A673 (cell line): ENCODE measurements around the gene MET.

ENCODE experiments used
- EZH2 ChIP-seq: fragments of 200-600 bp; sonication (generic); IDR thresholded peaks from 2 replicates; pipeline ENCODE4 v1.6.1; 2017; ENCODE audit warnings: borderline replicate concordance, low read depth, mild to moderate bottlenecking, mixed read lengths, antibody characterized with exemption, low read length; ENCODE audit not compliant: poor library complexity, severe bottlenecking
- TF ChIP-seq, protein P1 (sequence below): fragments of 300-800, 200-600 bp; sonication (generic); conservative IDR thresholded peaks from 2 replicates; pipeline ENCODE4 v1.5.1; 2017; ENCODE audit warnings: low read depth, mild to moderate bottlenecking, antibody characterized with exemption, low read length, moderate library complexity, mixed read lengths

DNA sequence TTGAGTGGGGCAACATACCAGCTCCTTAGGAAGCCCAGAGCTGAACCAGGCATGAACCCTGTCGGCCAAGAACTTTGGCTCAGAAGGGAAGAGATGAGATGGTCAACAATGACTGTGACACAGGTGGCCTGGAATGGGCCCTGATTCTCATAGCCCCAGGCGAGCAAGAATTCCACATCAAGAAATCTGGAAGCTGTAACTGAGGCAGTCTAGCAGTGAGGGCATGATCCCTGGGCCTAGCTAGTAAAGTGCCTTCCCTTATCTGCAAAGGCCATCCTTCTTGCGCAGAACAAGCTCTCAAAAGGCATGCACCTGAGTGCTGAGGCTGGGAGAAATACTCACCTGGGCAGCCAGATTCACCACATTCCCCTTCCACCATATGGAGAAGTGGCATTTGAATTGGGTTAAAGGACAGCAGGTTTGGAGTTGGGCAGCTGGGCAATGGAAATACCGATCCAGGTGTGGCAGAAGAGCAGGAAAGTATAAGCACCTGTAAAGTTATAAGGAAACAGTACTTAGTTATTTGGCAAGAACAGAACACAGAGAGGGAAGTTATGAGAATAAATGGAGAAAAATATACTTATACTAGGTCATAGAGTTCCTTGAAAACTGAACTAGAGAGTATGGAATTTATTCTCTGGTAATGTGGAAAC, 111.8 kb downstream of the MET start:
- TF ChIP-seq, protein P1, sequence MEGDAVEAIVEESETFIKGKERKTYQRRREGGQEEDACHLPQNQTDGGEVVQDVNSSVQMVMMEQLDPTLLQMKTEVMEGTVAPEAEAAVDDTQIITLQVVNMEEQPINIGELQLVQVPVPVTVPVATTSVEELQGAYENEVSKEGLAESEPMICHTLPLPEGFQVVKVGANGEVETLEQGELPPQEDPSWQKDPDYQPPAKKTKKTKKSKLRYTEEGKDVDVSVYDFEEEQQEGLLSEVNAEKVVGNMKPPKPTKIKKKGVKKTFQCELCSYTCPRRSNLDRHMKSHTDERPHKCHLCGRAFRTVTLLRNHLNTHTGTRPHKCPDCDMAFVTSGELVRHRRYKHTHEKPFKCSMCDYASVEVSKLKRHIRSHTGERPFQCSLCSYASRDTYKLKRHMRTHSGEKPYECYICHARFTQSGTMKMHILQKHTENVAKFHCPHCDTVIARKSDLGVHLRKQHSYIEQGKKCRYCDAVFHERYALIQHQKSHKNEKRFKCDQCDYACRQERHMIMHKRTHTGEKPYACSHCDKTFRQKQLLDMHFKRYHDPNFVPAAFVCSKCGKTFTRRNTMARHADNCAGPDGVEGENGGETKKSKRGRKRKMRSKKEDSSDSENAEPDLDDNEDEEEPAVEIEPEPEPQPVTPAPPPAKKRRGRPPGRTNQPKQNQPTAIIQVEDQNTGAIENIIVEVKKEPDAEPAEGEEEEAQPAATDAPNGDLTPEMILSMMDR = no peak
- no peak for TF ChIP-seq EZH2
